ENCODE results near the gene METTL26.

METTL26 gene

GRCh38 chr16:658679-659571 is 22.8 kb upstream of the METTL26 start:
- no peak for DNase-seq

- DNase-seq, result no peak
These were observed 21.4 kb upstream of the METTL26 start for GRCh38 chr16:657487-657886.

GRCh38 chr16:654034-654433 is 17.9 kb upstream of the METTL26 start:
- no peak for DNase-seq

- DNase-seq, result no peak
These were observed 16.6 kb upstream of the METTL26 start for GRCh38 chr16:652454-653305.

GRCh38 chr16:651844-652243 is 15.7 kb upstream of the METTL26 start:
- DNase-seq, result no peak

GRCh38 chr16:649631-650030 is 13.5 kb upstream of the METTL26 start:
- no peak for DNase-seq

- DNase-seq, result peak; percentile 91
These were observed 12.9 kb upstream of the METTL26 start, which contains the start of gene WDR90 for GRCh38 chr16:648781-649589. TSS of gene WDR90 (plus strand) at chr16:649365. CDS start at chr16:649417, 52 bp downstream.

GRCh38 chr16:648071-648780 is 12.1 kb upstream of the METTL26 start:
- peak; percentile 42 for DNase-seq

GRCh38 chr16:647173-647902 is 11.2 kb upstream of the METTL26 start:
- DNase-seq, result no peak

- DNase-seq, result no peak
These were observed 10.6 kb upstream of the METTL26 start for GRCh38 chr16:646679-647172.

- no peak for DNase-seq
These were observed 10.0 kb upstream of the METTL26 start for GRCh38 chr16:645852-646678.

- DNase-seq, result no peak
These were observed 8.5 kb upstream of the METTL26 start for GRCh38 chr16:644556-644955.

- peak; percentile 32 for DNase-seq
These were observed 6.9 kb upstream of the METTL26 start for GRCh38 chr16:643050-643368.

GRCh38 chr16:642189-643049 is 6.3 kb upstream of the METTL26 start:
- DNase-seq, result no peak

- DNase-seq, result peak; percentile 76
These were observed 5.5 kb upstream of the METTL26 start, which contains the start of gene MCRIP2 for GRCh38 chr16:641326-642188. TSS of gene MCRIP2 (plus strand) at chr16:641828. CDS start at chr16:641992, 164 bp downstream.

GRCh38 chr16:640614-641013 is 4.5 kb upstream of the METTL26 start:
- no peak for DNase-seq

GRCh38 chr16:638836-639235 is 2.7 kb upstream of the METTL26 start:
- DNase-seq, result no peak

GRCh38 chr16:638034-638543 is 2.0 kb upstream of the METTL26 start:
- DNase-seq, result no peak

Measured in NCI-H2171 treated with DMSO at 0.1 percent for 48 hours (cell line).